HepG2 (cell line): Measurements from ENCODE around the gene NCBP2L. TPM values are rescaled to one million over a fixed set of nuclear protein-coding genes. Genes with fewer than 3 reads are reported as not detected.

Experiments used
- FOSL1 ChIP-seq: sonication (generic); formaldehyde crosslinking; IDR thresholded peaks from 2 replicates; pipeline ENCODE4 v1.9.0; 2021; ENCODE audit warnings: missing genetic modification reagents, borderline replicate concordance
- HMG20A ChIP-seq: IDR thresholded peaks from 2 replicates; pipeline ENCODE4 v1.6.1; 2016; ENCODE audit warnings: borderline replicate concordance
- MTA3 ChIP-seq: sonication (generic); formaldehyde crosslinking; IDR thresholded peaks from 2 replicates; pipeline ENCODE4 v1.4.0; 2020; ENCODE audit warnings: missing genetic modification reagents
- NFRKB ChIP-seq: fragments of 450-650 bp; IDR thresholded peaks from 2 replicates; pipeline ENCODE4 v1.6.1; 2017
- NFYB ChIP-seq: sonication (generic); formaldehyde crosslinking; IDR thresholded peaks from 2 replicates; pipeline ENCODE4 v1.4.0; 2020; ENCODE audit warnings: missing genetic modification reagents
- NR2F6 ChIP-seq, 2 experiments: IDR thresholded peaks; 2 replicates each; pipeline ENCODE4 v1.6.1; 2016; ENCODE audit warnings: antibody characterized with exemption in 1 of 2, mild to moderate bottlenecking in 1 of 2
- PAXIP1 ChIP-seq: sonication (generic); formaldehyde crosslinking; conservative IDR thresholded peaks from 2 replicates; pipeline ENCODE4 v1.4.0; 2020; ENCODE audit warnings: mild to moderate bottlenecking, missing genetic modification reagents, moderate library complexity
- PBX2 ChIP-seq: IDR thresholded peaks from 2 replicates; pipeline ENCODE4 v1.6.1; 2016; ENCODE audit warnings: control low read depth
- PRDM10 ChIP-seq: sonication (generic); formaldehyde crosslinking; IDR thresholded peaks from 2 replicates; pipeline ENCODE4 v1.4.0; 2020; ENCODE audit warnings: low read depth, missing genetic modification reagents
- THRA ChIP-seq: sonication (generic); formaldehyde crosslinking; IDR thresholded peaks from 2 replicates; pipeline ENCODE4 v1.4.0; 2020; ENCODE audit warnings: missing genetic modification reagents, borderline replicate concordance
- ZFX ChIP-seq: sonication (generic); formaldehyde crosslinking; IDR thresholded peaks from 2 replicates; pipeline ENCODE4 v1.4.0; 2020; ENCODE audit warnings: mild to moderate bottlenecking, low read depth, missing genetic modification reagents, moderate library complexity
- ZNF281 ChIP-seq: sonication (generic); formaldehyde crosslinking; IDR thresholded peaks from 2 replicates; pipeline ENCODE4 v1.4.0; 2020; ENCODE audit warnings: missing genetic modification reagents, borderline replicate concordance
- ZNF451 ChIP-seq: sonication (generic); formaldehyde crosslinking; IDR thresholded peaks from 2 replicates; pipeline ENCODE4 v1.5.0; 2020; ENCODE audit warnings: mild to moderate bottlenecking, missing genetic modification reagents
- ZNF772 ChIP-seq: sonication (generic); formaldehyde crosslinking; IDR thresholded peaks from 2 replicates; pipeline ENCODE4 v1.5.0; 2020; ENCODE audit warnings: mild to moderate bottlenecking, missing genetic modification reagents
- polyA plus RNA-seq, 8 experiments: library from polyadenylated mRNA; depleted of rRNA in 3 of 8; stranded (reverse) in 7 of 8; unstranded in 1 of 8; fragments of >200 nt; fragmentation: Illumina TruSeq in 4 of 8; extraction: Trizol in 4 of 8; gene quantifications; 2 replicates each; pipeline versions ENCODE4 v1.2.1 to v1.2.3, GENCODE V29; 2011 to 2016; ENCODE audit warnings: low read depth in 4 of 8, missing spikeins in 1 of 8, mixed read lengths in 1 of 8; ENCODE audit not compliant: insufficient read depth in 1 of 8
- total RNA-seq, 5 experiments: library from RNA; depleted of rRNA; stranded (reverse); fragments of >200 nt; fragmentation: Illumina TruSeq; extraction: Trizol; gene quantifications; 2 replicates each; pipeline ENCODE4 v1.2.3, GENCODE V29; 2016; ENCODE audit warnings: low read depth in 1 of 5
- TF ChIP-seq, protein P1 (sequence below): sonication (generic); formaldehyde crosslinking; IDR thresholded peaks from 2 replicates; pipeline ENCODE4 v1.4.0; 2020; ENCODE audit warnings: missing genetic modification reagents

Gene NCBP2L
- total and polyA plus RNA-seq, 2 of the 13 experiments (the other 11 are each of a cell fraction or from before 2014, with no cell fraction given), result not detected

DNA sequence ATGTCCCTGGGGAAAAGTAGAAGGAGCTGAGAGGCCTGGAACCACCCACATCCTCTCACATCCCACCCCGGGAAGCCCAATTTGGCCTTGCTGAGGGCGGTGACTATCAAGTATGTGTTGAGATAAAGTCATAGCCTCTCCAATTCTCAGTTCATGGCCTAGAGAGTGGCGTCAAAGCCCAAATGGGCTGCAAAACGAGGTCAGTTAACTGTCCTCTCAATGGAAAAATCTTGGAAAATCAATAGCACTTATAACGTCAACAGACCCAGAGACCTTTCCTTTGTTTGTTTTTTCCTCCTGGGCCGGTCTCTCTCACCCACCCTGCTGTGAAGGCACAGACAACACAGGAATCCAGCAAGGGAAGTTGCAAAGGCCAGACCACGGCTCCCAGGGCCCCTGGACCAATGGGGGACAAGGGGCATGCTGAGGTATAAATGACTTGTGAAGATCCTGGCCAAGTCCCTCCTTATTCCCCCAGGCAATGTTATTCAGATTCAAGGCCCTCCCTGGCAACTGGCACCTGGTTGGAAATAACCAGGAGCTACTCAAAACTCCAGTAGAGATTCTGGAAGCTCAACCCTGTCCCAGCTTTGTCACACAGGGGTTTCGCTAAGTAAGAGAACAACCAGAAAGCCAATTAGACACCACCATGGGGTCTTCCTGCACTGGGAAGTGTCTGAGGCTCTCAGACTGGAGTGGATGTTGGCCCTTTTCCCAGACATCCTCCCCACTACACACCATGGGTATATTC is 40.6 kb upstream of the NCBP2L start (continued):
- TF ChIP-seq PAXIP1 (CRISPR knock-in tag), result peak; percentile 52
- TF ChIP-seq, protein P1, sequence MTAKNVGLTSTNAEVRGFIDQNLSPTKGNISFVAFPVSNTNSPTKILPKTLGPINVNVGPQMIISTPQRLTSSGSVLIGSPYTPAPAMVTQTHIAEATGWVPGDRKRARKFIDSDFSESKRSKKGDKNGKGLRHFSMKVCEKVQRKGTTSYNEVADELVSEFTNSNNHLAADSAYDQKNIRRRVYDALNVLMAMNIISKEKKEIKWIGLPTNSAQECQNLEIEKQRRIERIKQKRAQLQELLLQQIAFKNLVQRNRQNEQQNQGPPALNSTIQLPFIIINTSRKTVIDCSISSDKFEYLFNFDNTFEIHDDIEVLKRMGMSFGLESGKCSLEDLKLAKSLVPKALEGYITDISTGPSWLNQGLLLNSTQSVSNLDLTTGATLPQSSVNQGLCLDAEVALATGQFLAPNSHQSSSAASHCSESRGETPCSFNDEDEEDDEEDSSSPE (CRISPR knock-in tag), result no peak
- TF ChIP-seq PBX2 (CRISPR knock-in tag), result no peak
- no peak for TF ChIP-seq ZNF772 (CRISPR knock-in tag)
- TF ChIP-seq NFRKB, result no peak
- no peak for TF ChIP-seq ZNF281 (CRISPR knock-in tag)
- no peak for TF ChIP-seq ZNF451
- TF ChIP-seq FOSL1 (CRISPR knock-in tag), result no peak
- TF ChIP-seq HMG20A (CRISPR knock-in tag), result no peak
- no peak for TF ChIP-seq NFYB (CRISPR knock-in tag)
- TF ChIP-seq ZFX (CRISPR knock-in tag), result no peak
- TF ChIP-seq NR2F6 (IDR thresholded peaks at IDR 0.05), result no peak
- TF ChIP-seq NR2F6 (CRISPR knock-in tag; IDR thresholded peaks at IDR 0.05), result no peak
- TF ChIP-seq THRA (CRISPR knock-in tag), result no peak
- no peak for TF ChIP-seq MTA3 (CRISPR knock-in tag)
- no peak for TF ChIP-seq PRDM10 (CRISPR knock-in tag)
